K562 (cell line): Measurements from ENCODE around the gene EEFSEC. TPM values are rescaled to one million over a fixed set of nuclear protein-coding genes. Genes with fewer than 3 reads are reported as not detected.

Experiments used
- ATAC-seq: fragments of 200-7000 bp; cut with Tn5 transposase; 3 replicates; pipeline ENCODE4 v1.9.1; 2020; ENCODE audit warnings: moderate library complexity
- BruUV-seq: library from RNA; stranded (reverse); fragments of 400-500 nt; replicated peaks from 2 replicates; lab custom pipeline; 2021; lab: Mats Ljungman, UMichigan
- CTCF ChIA-PET: fragments of 300-600 bp; formaldehyde crosslinking; extraction: SDS; loops from one replicate; lab custom pipeline; 2021; ENCODE audit warnings: low intra/inter-chr PET ratio; lab: Yijun Ruan, JAX
- POLR2A ChIA-PET: fragments of 300-600, 350-650 bp; sonication (Branson Sonifier 250); formaldehyde crosslinking; extraction: SDS; loops from one replicate; lab custom pipeline; 2021; ENCODE audit warnings: antibody characterized with exemption, inconsistent platforms; lab: Yijun Ruan, JAX
- DNase-seq, 4 experiments: peaks; one replicate each; pipeline versions ENCODE4 v3.0.0 to v3.0.0-alpha.2; 2011 to 2018; ENCODE audit warnings: low spot score in 3 of 4, mixed read lengths in 3 of 4; ENCODE audit errors: extremely low read depth in 1 of 4
- FAIRE-seq: peaks from 2 replicates; lab custom pipeline; 2011; peaks lifted over from hg19 to GRCh38; lab: Jason Lieb, UNC
- H2AFZ ChIP-seq: 2 replicates; pipeline ENCODE4 v1.6.0; 2011; ENCODE audit warnings: low read depth, low read length, control low read depth, inconsistent platforms
- H3K27ac ChIP-seq: fragments of 200-600 bp; 3 replicates; pipeline ENCODE4 v1.8.0; 2011; ENCODE audit warnings: low read depth, mild to moderate bottlenecking, control low read depth, inconsistent platforms, low read length, moderate library complexity, mixed read lengths; ENCODE audit errors: extremely low read depth
- H3K27me3 ChIP-seq, 2 experiments: fragments of 300-600 bp in 1 of 2; 2 replicates in 1 of 2; 3 replicates in 1 of 2; pipeline versions ENCODE4 v1.6.0 to v1.8.0; 2011; ENCODE audit warnings: inconsistent platforms in 2 of 2, low read length in 2 of 2, mild to moderate bottlenecking in 1 of 2, mixed read lengths in 1 of 2, moderate library complexity in 1 of 2; ENCODE audit not compliant: control insufficient read depth in 2 of 2, insufficient read depth in 2 of 2
- H3K36me3 ChIP-seq: fragments of 300-600 bp; 3 replicates; pipeline ENCODE4 v1.8.0; 2011; ENCODE audit warnings: mild to moderate bottlenecking, low read length, inconsistent platforms; ENCODE audit not compliant: control insufficient read depth, insufficient read depth
- H3K4me1 ChIP-seq, 2 experiments: fragments of 200-600 bp in 1 of 2; replicated peaks in 1 of 2; 2 replicates in 1 of 2; 3 replicates in 1 of 2; pipeline versions ENCODE4 v1.5.1 to v1.8.0; 2011; ENCODE audit warnings: inconsistent platforms in 2 of 2, low read length in 2 of 2, mild to moderate bottlenecking in 1 of 2, mixed read lengths in 1 of 2, moderate library complexity in 1 of 2; ENCODE audit not compliant: control insufficient read depth in 2 of 2, insufficient read depth in 2 of 2
- H3K4me2 ChIP-seq: 2 replicates; pipeline ENCODE4 v1.6.1; 2011; ENCODE audit warnings: low read length, control low read depth, inconsistent platforms, mixed read lengths; ENCODE audit not compliant: insufficient read depth
- H3K4me3 ChIP-seq: fragments of 200-600 bp; sonication (generic), shearing (Covaris generic); 2 replicates; pipeline ENCODE4 v1.5.1; 2016; ENCODE audit warnings: control low read depth, inconsistent platforms
- H3K79me2 ChIP-seq: fragments of 200-600 bp; 3 replicates; pipeline ENCODE4 v1.8.0; 2011; ENCODE audit warnings: low read length, inconsistent platforms; ENCODE audit not compliant: control insufficient read depth, insufficient read depth
- H3K9ac ChIP-seq, 2 experiments: 2 replicates each; pipeline versions ENCODE4 v1.6.0 to v1.6.1; 2011; ENCODE audit warnings: low read depth in 2 of 2, low read length in 2 of 2, control low read depth in 1 of 2, inconsistent platforms in 1 of 2, mild to moderate bottlenecking in 1 of 2, mixed read lengths in 1 of 2; ENCODE audit not compliant: insufficient read depth in 1 of 2
- H3K9me1 ChIP-seq: one replicate; pipeline ENCODE4 v1.6.0; 2011; ENCODE audit warnings: inconsistent platforms, mild to moderate bottlenecking, low read length, moderate library complexity; ENCODE audit not compliant: control insufficient read depth, insufficient read depth
- H3K9me3 ChIP-seq: replicated peaks from 2 replicates; pipeline ENCODE4 v1.5.1; 2011; ENCODE audit warnings: low read depth, low read length, inconsistent platforms; ENCODE audit not compliant: control insufficient read depth, insufficient read depth
- H4K20me1 ChIP-seq: replicated peaks from 2 replicates; pipeline ENCODE4 v1.6.1; 2011; ENCODE audit warnings: low read length, inconsistent platforms, mixed read lengths; ENCODE audit not compliant: control insufficient read depth, insufficient read depth
- CBX8 ChIP-seq: fragments of 200-600 bp; sonication (generic); IDR thresholded peaks from 2 replicates; pipeline ENCODE4 v1.6.1; 2012; ENCODE audit warnings: borderline replicate concordance, mixed run types, low read depth, mild to moderate bottlenecking, moderate library complexity, mixed read lengths, low read length, control low read depth, inconsistent platforms; ENCODE audit not compliant: poor library complexity, severe bottlenecking; ENCODE audit errors: extremely low read depth
- EP400 ChIP-seq: fragments of 450-650 bp; IDR thresholded peaks from 2 replicates; pipeline ENCODE4 v1.6.1; 2017; ENCODE audit warnings: antibody characterized with exemption, mild to moderate bottlenecking, moderate library complexity
- HNRNPUL1 ChIP-seq: fragments of 200-400 bp; formaldehyde crosslinking; IDR thresholded peaks from 2 replicates; pipeline ENCODE4 v1.6.1; 2017; ENCODE audit warnings: low read length
- ILK ChIP-seq: fragments of 450-650 bp; IDR thresholded peaks from 2 replicates; pipeline ENCODE4 v1.6.1; 2016; ENCODE audit warnings: missing genetic modification characterization, low read depth, mild to moderate bottlenecking, missing compliant biosample characterization, moderate library complexity, borderline replicate concordance
- NR3C1 ChIP-seq: sonication (generic); formaldehyde crosslinking; IDR thresholded peaks from 2 replicates; pipeline ENCODE4 v1.8.1; 2022; ENCODE audit warnings: missing genetic modification reagents
- PHF8 ChIP-seq: fragments of 200-600 bp; sonication (generic); IDR thresholded peaks from 2 replicates; pipeline ENCODE4 v1.6.1; 2012; ENCODE audit warnings: mixed run types, mild to moderate bottlenecking, inconsistent platforms, low read length, moderate library complexity, borderline replicate concordance
- SMARCA4 ChIP-seq: fragments of 450-650 bp; IDR thresholded peaks from 2 replicates; pipeline ENCODE4 v1.6.1; 2016
- ZNF551 ChIP-seq: fragments of 250-450 bp; sonication (Bioruptor Pico); IDR thresholded peaks from 2 replicates; pipeline ENCODE4 v1.5.0; 2021; ENCODE audit warnings: mild to moderate bottlenecking, moderate library complexity
- WGBS: fragments of 100-300 bp; shearing (Covaris generic); methylation state at CpG from one replicate; pipeline ENCODE4 v1.1.6; 2016; ENCODE audit warnings: low coverage, mixed read lengths; ENCODE audit not compliant: insufficient coverage; ENCODE audit errors: missing lambda C conversion rate; 5-methylcytosine and 5-hydroxymethylcytosine counted together
- in situ Hi-C: fragments of 300-500 bp; cut with MboI; formaldehyde crosslinking; loops from 4 replicates; pipeline ENCODE4 v1.15.0; 2018; ENCODE audit warnings: inconsistent platforms, mixed read lengths
- intact Hi-C: fragments of 100-400 bp; cut with micrococcal nuclease; formaldehyde crosslinking; loops from 2 replicates; pipeline ENCODE4 v1.14.2; 2022
- polyA plus RNA-seq, 8 experiments: library from polyadenylated mRNA; depleted of rRNA in 4 of 8; stranded (reverse) in 5 of 8; unstranded in 3 of 8; fragments of >200 nt; fragmentation: Nextera tagmentation in 2 of 8; fragmentation: Illumina TruSeq in 1 of 8; extraction: Ambion mirVana in 2 of 8; extraction: Trizol in 1 of 8; gene quantifications; 2 replicates each; pipeline versions ENCODE4 v1.2.1 to v1.2.3, GENCODE V29; 2011 to 2014; ENCODE audit warnings: inconsistent platforms in 1 of 8, missing spikeins in 1 of 8
- total RNA-seq, 7 experiments: library from RNA; depleted of rRNA in 6 of 7; stranded (reverse); fragments of >200 nt in 6 of 7; fragmentation: Illumina TruSeq in 2 of 7; extraction: Trizol in 2 of 7; gene quantifications; 2 replicates each; pipeline versions ENCODE4 v1.2.1 to v1.2.3, GENCODE V29; 2011 to 2021; ENCODE audit warnings: low replicate concordance in 1 of 7
- TF ChIP-seq, protein P1 (sequence below): fragments of 450-650 bp; conservative IDR thresholded peaks from 2 replicates; pipeline ENCODE4 v1.6.1; 2016; ENCODE audit warnings: missing genetic modification characterization, low read depth, mild to moderate bottlenecking, control low read depth, missing compliant biosample characterization

EEFSEC gene
- total and polyA plus RNA-seq, 9 of the 15 experiments (the other 6 are each of a cell fraction or from before 2014, with no cell fraction given) = 0.35 to 11.8 (median 7.7) TPM

DNA sequence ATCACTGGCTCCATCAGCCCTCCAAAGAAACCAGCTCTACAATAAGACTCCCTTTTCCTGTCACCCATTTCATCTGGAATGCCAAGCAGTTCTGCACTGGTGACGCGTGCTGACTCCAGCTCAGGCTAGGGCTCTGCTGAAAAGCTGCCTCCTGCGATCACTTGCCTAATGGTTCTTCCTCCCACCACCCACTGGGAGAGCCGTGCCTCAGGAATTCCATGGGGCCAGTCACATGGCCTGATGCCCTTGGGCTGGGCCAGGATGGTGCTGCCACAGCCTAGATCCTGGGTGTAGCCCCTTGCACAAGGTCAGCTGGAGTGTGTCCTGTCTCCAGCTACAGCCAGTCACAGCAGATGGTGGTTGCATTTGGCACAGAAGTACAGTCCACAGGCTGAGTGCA lies 214.5 kb downstream of the EEFSEC start:
- FAIRE-seq = no peak
- no peak for TF ChIP-seq NR3C1 (CRISPR knock-in tag)
- no TSS peak for BruUV-seq
- Histone ChIP-seq H3K4me3 (no peak overlapping the region), H3K9me3 (no peaks in the 10 kb centered on the region), H4K20me1 (no peaks in the 10 kb centered on the region), H2AFZ (no peak overlapping the region), H3K27ac (no peak overlapping the region), H3K4me1 (peaks cover 0 to 5% of the 10 kb centered on the region in 2 experiments; a peak in 1 of 5 replicates), H3K79me2 (no peaks in the 10 kb centered on the region), H3K27me3 (no peaks in the 10 kb centered on the region), H3K9me1 (no peaks in the 10 kb centered on the region), H3K4me2 (no peak overlapping the region), H3K36me3 (no peaks in the 10 kb centered on the region), H3K9ac (peak overlapping the region in 1 of 2 experiments; percentile 45; a peak in 1 of 4 replicates)
- WGBS = 82% methylated on average over 3 of the region's 4 CpGs
- CTCF ChIA-PET = no interaction called here
- in situ Hi-C loops (no loop called here), intact Hi-C loops (no loop called here)
- no peak for DNase-seq
- no peak for ATAC-seq
- POLR2A ChIA-PET = interaction anchor here (0.6 to 0.9 kb wide), 3 partner anchors 8 to 267 kb away, joined by 3 to 5 read pairs (median 3); no protein-coding TSS in a partner anchor

DNA sequence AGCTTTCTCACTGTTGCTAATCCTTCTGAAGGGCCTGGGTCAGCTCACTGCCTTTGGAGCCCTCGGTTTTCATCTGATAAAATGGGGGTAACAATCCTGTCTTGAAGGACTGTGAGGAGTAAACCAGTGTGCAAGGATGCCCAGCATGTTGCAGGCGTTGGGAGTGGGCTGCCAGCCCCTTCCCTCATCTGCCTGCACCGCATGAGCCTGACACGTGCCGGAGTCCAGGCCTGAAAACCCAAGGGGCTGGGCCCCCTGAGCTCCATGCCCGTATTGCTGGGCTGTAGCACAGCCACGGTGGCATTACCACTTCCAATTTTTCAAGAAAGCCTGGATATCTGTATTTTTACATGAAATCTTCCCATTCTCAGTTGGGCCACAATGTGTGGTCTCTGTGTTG lies 215.3 kb downstream of the EEFSEC start:
- Histone ChIP-seq H3K79me2 (no peaks in the 10 kb centered on the region), H3K9me3 (no peaks in the 10 kb centered on the region), H3K4me1 (peaks cover 0 to 5% of the 10 kb centered on the region in 2 experiments; a peak in 1 of 5 replicates), H2AFZ (no peak overlapping the region), H3K27ac (no peak overlapping the region), H3K4me2 (no peak overlapping the region), H3K4me3 (no peak overlapping the region), H3K9me1 (no peaks in the 10 kb centered on the region), H4K20me1 (no peaks in the 10 kb centered on the region), H3K27me3 (no peaks in the 10 kb centered on the region), H3K9ac (no peak overlapping the region), H3K36me3 (no peaks in the 10 kb centered on the region)
- DNase-seq (no peak), ATAC-seq (no peak), FAIRE-seq (no peak)
- ChIA-PET POLR2A (interaction anchor here (0.6 kb wide), 1 partner anchor 9 kb away, joined by 3 read pairs; no protein-coding TSS in a partner anchor), CTCF (no interaction called here)
- in situ Hi-C loops = no loop called here
- BruUV-seq = no TSS peak
- 26% methylated on average over 2 of the region's 7 CpGs for WGBS
- TF ChIP-seq SMARCA4 (no peak), HNRNPUL1 (no peak), EP400 (no peak), CBX8 (no peak), PHF8 (no peak), ILK (tag) (no peak), ZNF551 (CRISPR knock-in tag) (no peak)
- TF ChIP-seq, protein P1, sequence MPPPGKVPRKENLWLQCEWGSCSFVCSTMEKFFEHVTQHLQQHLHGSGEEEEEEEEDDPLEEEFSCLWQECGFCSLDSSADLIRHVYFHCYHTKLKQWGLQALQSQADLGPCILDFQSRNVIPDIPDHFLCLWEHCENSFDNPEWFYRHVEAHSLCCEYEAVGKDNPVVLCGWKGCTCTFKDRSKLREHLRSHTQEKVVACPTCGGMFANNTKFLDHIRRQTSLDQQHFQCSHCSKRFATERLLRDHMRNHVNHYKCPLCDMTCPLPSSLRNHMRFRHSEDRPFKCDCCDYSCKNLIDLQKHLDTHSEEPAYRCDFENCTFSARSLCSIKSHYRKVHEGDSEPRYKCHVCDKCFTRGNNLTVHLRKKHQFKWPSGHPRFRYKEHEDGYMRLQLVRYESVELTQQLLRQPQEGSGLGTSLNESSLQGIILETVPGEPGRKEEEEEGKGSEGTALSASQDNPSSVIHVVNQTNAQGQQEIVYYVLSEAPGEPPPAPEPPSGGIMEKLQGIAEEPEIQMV (tag) = no peak
- intact Hi-C loops = no loop called here
